Esophagus squamous epithelium (tissue), 4 donors: ENCODE measurements around the gene IGLL1.
"Not testable (repeated sequence)": the region's sequence is repeated elsewhere in the genome, so short reads cannot be mapped to it uniquely, and the experiment has no call there.

Experiments
- POLR2A ChIP-seq, 4 donors: fragments of 450-650 bp; IDR thresholded peaks; one replicate each; pipeline ENCODE4 v1.6.1; 2017; ENCODE audit warnings: antibody characterized with exemption in 4 of 4, mild to moderate bottlenecking in 4 of 4, moderate library complexity in 3 of 4
- TF ChIP-seq, protein P1 (sequence below), 6 experiments: fragments of 450-650 bp in 4 of 6; fragments of 200-600 bp in 2 of 6; sonication (generic) in 2 of 6; IDR thresholded peaks; one replicate each; pipeline ENCODE4 v1.5.1; 2016 to 2019; ENCODE audit warnings: antibody characterized with exemption in 6 of 6, mild to moderate bottlenecking in 4 of 6, moderate library complexity in 4 of 6

DNA sequence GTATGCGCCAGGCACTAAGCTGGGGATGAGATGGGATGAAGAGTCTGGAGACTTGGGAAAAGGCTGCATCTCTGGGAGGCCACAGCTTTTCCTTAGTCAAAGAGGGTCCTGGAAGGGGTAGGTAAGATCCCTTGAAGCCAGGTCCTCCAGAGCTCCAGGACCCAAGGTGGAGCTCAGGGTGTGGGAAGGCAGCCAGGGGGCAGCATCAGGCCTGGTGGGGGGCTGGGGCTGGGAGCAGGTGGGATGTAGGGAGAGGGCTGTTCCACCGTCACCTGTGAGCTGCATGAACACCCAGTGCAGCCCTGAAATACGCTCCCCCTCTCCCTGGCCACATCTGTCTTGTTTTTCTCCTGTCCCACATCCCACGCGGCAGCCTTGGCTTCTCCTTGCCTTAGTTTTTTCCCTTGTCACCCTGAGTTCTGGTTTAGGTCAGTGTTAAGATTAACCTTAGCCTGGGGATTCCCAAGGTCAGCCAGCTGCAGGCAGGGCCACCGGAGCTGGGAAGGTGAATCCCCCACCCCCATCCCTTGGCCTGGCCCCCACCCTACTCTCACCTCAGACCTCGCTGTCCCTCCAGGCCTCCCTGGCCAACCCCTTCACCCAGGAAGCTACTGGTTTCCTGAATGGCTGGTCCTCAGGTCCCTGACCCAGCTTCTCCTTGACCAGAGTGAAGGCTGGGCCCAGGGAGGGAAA lies 17.6 kb upstream of the IGLL1 start:
- TF ChIP-seq, protein P1, sequence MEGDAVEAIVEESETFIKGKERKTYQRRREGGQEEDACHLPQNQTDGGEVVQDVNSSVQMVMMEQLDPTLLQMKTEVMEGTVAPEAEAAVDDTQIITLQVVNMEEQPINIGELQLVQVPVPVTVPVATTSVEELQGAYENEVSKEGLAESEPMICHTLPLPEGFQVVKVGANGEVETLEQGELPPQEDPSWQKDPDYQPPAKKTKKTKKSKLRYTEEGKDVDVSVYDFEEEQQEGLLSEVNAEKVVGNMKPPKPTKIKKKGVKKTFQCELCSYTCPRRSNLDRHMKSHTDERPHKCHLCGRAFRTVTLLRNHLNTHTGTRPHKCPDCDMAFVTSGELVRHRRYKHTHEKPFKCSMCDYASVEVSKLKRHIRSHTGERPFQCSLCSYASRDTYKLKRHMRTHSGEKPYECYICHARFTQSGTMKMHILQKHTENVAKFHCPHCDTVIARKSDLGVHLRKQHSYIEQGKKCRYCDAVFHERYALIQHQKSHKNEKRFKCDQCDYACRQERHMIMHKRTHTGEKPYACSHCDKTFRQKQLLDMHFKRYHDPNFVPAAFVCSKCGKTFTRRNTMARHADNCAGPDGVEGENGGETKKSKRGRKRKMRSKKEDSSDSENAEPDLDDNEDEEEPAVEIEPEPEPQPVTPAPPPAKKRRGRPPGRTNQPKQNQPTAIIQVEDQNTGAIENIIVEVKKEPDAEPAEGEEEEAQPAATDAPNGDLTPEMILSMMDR (IDR thresholded peaks at IDR 0.05) = not testable (repeated sequence)
- TF ChIP-seq POLR2A (IDR thresholded peaks at IDR 0.05) = not testable (repeated sequence)
